NT2/D1 (cell line): ENCODE data around the gene INHA.

ENCODE experiments used
- SUZ12 ChIP-seq: IDR thresholded peaks from 2 replicates; pipeline ENCODE4 v1.6.1; 2011; ENCODE audit not compliant: insufficient read length, insufficient read depth; ENCODE audit errors: extremely low read depth
- YY1 ChIP-seq: IDR thresholded peaks from 2 replicates; pipeline ENCODE4 v1.6.1; 2011; ENCODE audit not compliant: insufficient read length, insufficient read depth

GRCh38 chr2:219553168-219553417, 19.0 kb upstream of the INHA start:
- TF ChIP-seq SUZ12: no peak
- no peak for TF ChIP-seq YY1
